Gastrocnemius medialis (tissue), 4 donors: ENCODE data around the gene CDK5R1. TPM values are rescaled to one million over a fixed set of nuclear protein-coding genes. Genes with fewer than 3 reads are reported as not detected.

ENCODE experiments used
- ATAC-seq, 2 donors: fragments of 150-250 bp; one replicate each; pipeline ENCODE4 v1.9.1; 2016
- DNase-seq, 2 donors: peaks; one replicate each; pipeline ENCODE4 v3.0.0-alpha.2; 2019
- H3K27ac ChIP-seq, 4 donors: fragments of 200-600 bp; sonication (generic); 1 replicate in 1 of 4; 2 replicates in 3 of 4; pipeline ENCODE4 v1.5.1; 2016 to 2018; ENCODE audit warnings: mild to moderate bottlenecking in 2 of 4, moderate library complexity in 1 of 4
- H3K27me3 ChIP-seq, 3 donors: fragments of 200-600 bp; sonication (generic) in 2 of 3; 1 replicate in 1 of 3; 2 replicates in 2 of 3; pipeline versions ENCODE4 v1.5.1 to v1.6.0; 2016 to 2019; ENCODE audit warnings: mild to moderate bottlenecking in 1 of 3, moderate library complexity in 1 of 3
- H3K36me3 ChIP-seq, 2 donors: fragments of 200-600 bp; sonication (generic) in 1 of 2; one replicate each; pipeline ENCODE4 v1.5.1; 2017 to 2018
- H3K4me1 ChIP-seq, 2 donors: fragments of 200-600 bp; sonication (generic) in 1 of 2; one replicate each; pipeline ENCODE4 v1.5.1; 2016 to 2017; ENCODE audit warnings: mild to moderate bottlenecking in 2 of 2
- H3K4me3 ChIP-seq, 4 donors: fragments of 200-600 bp; sonication (generic) in 3 of 4; 1 replicate in 1 of 4; 2 replicates in 3 of 4; pipeline ENCODE4 v1.5.1; 2016 to 2019; ENCODE audit warnings: mild to moderate bottlenecking in 2 of 4
- H3K9me3 ChIP-seq, 3 donors: fragments of 200-600 bp; sonication (generic) in 2 of 3; 1 replicate in 1 of 3; 2 replicates in 2 of 3; pipeline ENCODE4 v1.5.1; 2016 to 2019
- CTCF ChIP-seq, 5 experiments: fragments of 450-650 bp in 3 of 5; fragments of 200-600 bp in 2 of 5; sonication (generic) in 2 of 5; IDR thresholded peaks in 4 of 5; conservative IDR thresholded peaks in 1 of 5; 1 replicate in 4 of 5; 2 replicates in 1 of 5; pipeline ENCODE4 v1.5.1; 2016 to 2019; ENCODE audit warnings: antibody characterized with exemption in 5 of 5, mild to moderate bottlenecking in 3 of 5, moderate library complexity in 3 of 5
- POLR2A ChIP-seq, 2 donors: fragments of 450-650 bp; IDR thresholded peaks; one replicate each; pipeline ENCODE4 v1.6.1; 2017; ENCODE audit warnings: antibody characterized with exemption in 2 of 2, mild to moderate bottlenecking in 2 of 2, moderate library complexity in 2 of 2
- in situ Hi-C, 4 donors: fragments of 200-750 bp; cut with MboI; loops; one replicate each; pipeline versions ENCODE4 v1.15.0 to v1.8.0; 2017; ENCODE audit warnings: low sequenced_read_pairs in 4 of 4
- intact Hi-C: fragments of 100-400 bp; cut with DNase I; formaldehyde crosslinking; loops from one replicate; pipeline ENCODE4 v1.15.1; 2023; ENCODE audit warnings: low total_unique reads
- total RNA-seq, 4 donors: library from RNA; depleted of rRNA; stranded (reverse); fragments of >200 nt; gene quantifications; one replicate each; pipeline versions ENCODE4 v1.1.0 to v1.2.3, GENCODE V29; 2016

CDK5R1 gene
- total RNA-seq, 4 donors from 2014 or later, result 0.15 to 2.2 (median 1.5) TPM

- Histone ChIP-seq H3K4me1 (peaks cover 0 to 9% of the 10 kb centered on the region in 2 donors), H3K9me3 (no peaks in the 10 kb centered on the region), H3K4me3 (no peak overlapping the region), H3K36me3 (no peaks in the 10 kb centered on the region), H3K27me3 (no peaks in the 10 kb centered on the region), H3K27ac (no peak overlapping the region)
- in situ Hi-C loops, result no loop called here
- intact Hi-C loops, result no loop called here
- TF ChIP-seq POLR2A (IDR thresholded peaks at IDR 0.05), result no peak
- no peak for TF ChIP-seq CTCF (IDR thresholded peaks at IDR 0.05 in 4 of 5, conservative IDR thresholded peaks at IDR 0.05 in 1 of 5)
- DNase-seq, result no peak
- no peak for ATAC-seq
Observed at GRCh38 chr17:32502710-32503109, 15.9 kb downstream of the CDK5R1 start.

GRCh38 chr17:32503251-32504165 is 16.7 kb downstream of the CDK5R1 start:
- no peak overlapping the region for H3K27ac ChIP-seq
- H3K27me3 ChIP-seq, result no peaks in the 10 kb centered on the region
- intact Hi-C loops, result no loop called here
- no peak for DNase-seq
- no peak overlapping the region for H3K4me3 ChIP-seq
- no peaks in the 10 kb centered on the region for H3K36me3 ChIP-seq
- H3K9me3 ChIP-seq, result no peaks in the 10 kb centered on the region
- ATAC-seq, result peak; percentile 57 to 68
- peaks cover 0 to 9% of the 10 kb centered on the region in 2 donors for H3K4me1 ChIP-seq
- in situ Hi-C loops, result no loop called here
- TF ChIP-seq CTCF (IDR thresholded peaks at IDR 0.05 in 4 of 5, conservative IDR thresholded peaks at IDR 0.05 in 1 of 5) (no peak), POLR2A (IDR thresholded peaks at IDR 0.05) (no peak)

- intact Hi-C loops (no loop called here), in situ Hi-C loops (no loop called here)
- no peak overlapping the region for H3K4me3 ChIP-seq
- H3K36me3 ChIP-seq, result no peaks in the 10 kb centered on the region
- ATAC-seq, result peak; percentile 43 to 53
- H3K27ac ChIP-seq, result no peak overlapping the region
- no peaks in the 10 kb centered on the region for H3K9me3 ChIP-seq
- TF ChIP-seq POLR2A (IDR thresholded peaks at IDR 0.05), result no peak
- TF ChIP-seq CTCF (IDR thresholded peaks at IDR 0.05 in 4 of 5, conservative IDR thresholded peaks at IDR 0.05 in 1 of 5), result no peak
- H3K4me1 ChIP-seq, result peaks cover 0 to 9% of the 10 kb centered on the region in 2 donors
- DNase-seq, result no peak
- no peaks in the 10 kb centered on the region for H3K27me3 ChIP-seq
Observed at GRCh38 chr17:32504166-32504990, 17.6 kb downstream of the CDK5R1 start.

- H3K27ac ChIP-seq, result no peak overlapping the region
- no peaks in the 10 kb centered on the region for H3K36me3 ChIP-seq
- intact Hi-C loops (no loop called here), in situ Hi-C loops (no loop called here)
- H3K9me3 ChIP-seq, result no peaks in the 10 kb centered on the region
- no peak for DNase-seq
- ATAC-seq, result no peak
- TF ChIP-seq CTCF (IDR thresholded peaks at IDR 0.05 in 4 of 5, conservative IDR thresholded peaks at IDR 0.05 in 1 of 5) (no peak), POLR2A (IDR thresholded peaks at IDR 0.05) (no peak)
- H3K27me3 ChIP-seq, result no peaks in the 10 kb centered on the region
- H3K4me3 ChIP-seq, result no peak overlapping the region
- no peaks in the 10 kb centered on the region for H3K4me1 ChIP-seq
Observed at GRCh38 chr17:32508926-32509325, 22.1 kb downstream of the CDK5R1 start.
